ENCODE data around the gene GSTA1.
"Not testable (repeated sequence)": the region's sequence is repeated elsewhere in the genome, so short reads cannot be mapped to it uniquely, and the experiment has no call there.

The GSTA1 gene

DNA sequence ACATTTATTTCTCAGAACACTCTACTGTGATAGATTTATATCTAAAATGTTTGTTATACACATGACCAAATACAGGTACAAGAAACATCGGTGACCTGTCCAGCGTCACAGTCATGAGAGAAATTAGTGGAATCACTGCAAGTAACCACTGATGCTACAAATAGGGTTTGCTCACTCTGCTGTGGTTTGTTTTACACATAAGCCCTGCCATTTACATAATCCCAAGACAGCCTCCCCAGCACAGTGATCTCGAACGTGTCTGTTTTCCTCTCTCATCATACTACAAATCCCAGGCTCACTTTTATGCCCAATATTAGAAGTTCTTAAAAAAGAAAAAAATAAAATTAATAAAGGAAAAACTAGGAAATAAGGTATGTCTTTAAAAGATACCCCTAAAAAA, 6.2 kb upstream of the GSTA1 start:
- not testable (repeated sequence) for DNase-seq

GRCh38 chr6:52808660-52809059, 5.0 kb upstream of the GSTA1 start:
- DNase-seq = no peak

- no peak for DNase-seq
Measured at GRCh38 chr6:52802806-52803205, 810 bp downstream of the GSTA1 start.

DNA sequence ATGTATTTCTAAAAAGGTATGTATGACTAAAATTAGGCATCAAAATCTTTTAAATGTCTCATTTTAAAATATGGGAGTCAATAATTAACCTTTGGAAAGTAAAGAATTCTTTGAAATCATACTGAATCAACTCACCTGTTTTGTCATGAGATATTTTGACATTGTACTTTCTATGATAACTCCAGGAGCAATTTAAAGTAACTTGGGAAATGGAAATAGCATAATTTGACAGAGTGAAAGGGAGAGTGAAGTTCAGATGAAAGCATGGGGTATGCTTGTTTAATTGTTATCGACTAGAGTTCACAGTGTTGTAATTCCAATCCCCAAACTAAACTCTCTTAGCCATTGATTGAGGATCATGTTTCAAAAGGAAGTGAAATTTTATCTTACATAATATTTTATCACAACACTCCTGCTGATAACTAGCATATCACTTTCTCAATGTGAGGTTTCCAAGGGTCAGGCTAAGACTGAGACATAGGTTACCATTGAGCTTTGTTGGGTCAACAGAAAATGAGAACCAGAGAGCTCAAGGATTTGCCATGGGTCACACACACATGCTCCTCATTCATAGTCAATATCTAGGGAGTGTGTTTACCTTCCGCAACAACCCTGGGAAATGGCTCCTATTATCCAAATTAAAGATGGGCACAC, 2.3 kb downstream of the GSTA1 start:
- DNase-seq = no peak

- not testable (repeated sequence) for DNase-seq
Measured at GRCh38 chr6:52799272-52799671, 4.3 kb downstream of the GSTA1 start.

DNA sequence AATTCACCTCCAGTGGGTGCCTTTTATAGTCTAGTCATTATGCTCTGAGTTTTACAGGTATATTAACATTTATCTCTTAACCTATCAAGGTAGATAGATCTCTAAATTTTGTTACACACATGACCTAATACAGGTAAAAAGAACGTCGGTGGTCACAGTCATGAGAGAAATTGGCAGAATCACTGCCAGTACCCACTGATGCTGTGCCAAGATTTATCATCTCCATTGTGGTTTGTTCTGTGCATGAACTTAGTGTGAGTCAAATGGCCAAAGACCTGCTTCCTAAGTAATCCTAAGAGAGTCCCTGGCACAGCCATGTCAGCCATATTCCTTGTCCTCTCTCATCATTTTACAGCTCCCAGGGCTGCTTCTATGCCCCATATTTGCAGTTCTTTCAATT, 9.2 kb downstream of the GSTA1 start:
- not testable (repeated sequence) for DNase-seq

- DNase-seq = no peak
Measured at GRCh38 chr6:52790861-52791260, 12.8 kb downstream of the GSTA1 start.

GRCh38 chr6:52789658-52790057, 14.0 kb downstream of the GSTA1 start:
- not testable (repeated sequence) for DNase-seq

DNA sequence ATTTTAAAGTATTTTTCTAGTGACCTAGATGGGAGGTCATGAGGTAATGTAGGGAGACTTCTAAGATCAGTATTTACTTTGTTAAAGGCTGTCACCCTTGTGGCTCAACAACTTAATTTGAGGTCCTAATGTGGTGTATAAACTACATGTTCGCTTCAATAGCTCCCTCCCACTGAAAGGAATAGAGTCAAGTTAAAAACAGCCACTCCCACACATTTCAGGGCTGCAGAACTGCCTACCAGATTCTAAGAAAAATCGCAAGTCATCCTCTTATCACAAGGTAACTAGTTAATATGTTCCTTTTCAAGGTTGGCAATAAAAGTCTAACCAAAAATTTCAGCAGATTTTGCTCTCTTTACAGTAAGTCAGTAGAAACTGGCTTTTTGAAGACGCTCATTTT, 15.1 kb downstream of the GSTA1 start:
- no peak for DNase-seq

DNA sequence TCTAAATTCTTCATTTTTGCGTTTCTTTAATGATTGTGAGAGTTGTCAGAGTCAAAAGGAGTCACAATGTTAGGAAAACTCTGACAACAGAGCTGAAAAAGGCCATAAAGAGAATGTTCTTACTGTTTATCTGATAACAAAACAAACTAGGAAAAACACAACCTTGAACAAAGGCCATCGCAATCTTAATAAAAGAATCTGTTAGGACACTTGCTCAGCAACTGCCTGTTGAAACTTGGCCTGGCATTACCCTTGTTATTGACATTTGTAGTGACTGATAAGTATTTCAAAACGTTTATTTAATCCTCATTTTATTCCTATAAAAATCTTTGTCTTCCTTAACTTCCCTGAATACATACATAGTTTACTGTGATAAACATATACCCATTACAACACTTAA, 15.7 kb downstream of the GSTA1 start:
- DNase-seq = no peak

- DNase-seq = no peak
Measured at GRCh38 chr6:52786249-52786956, 17.2 kb downstream of the GSTA1 start.

DNA sequence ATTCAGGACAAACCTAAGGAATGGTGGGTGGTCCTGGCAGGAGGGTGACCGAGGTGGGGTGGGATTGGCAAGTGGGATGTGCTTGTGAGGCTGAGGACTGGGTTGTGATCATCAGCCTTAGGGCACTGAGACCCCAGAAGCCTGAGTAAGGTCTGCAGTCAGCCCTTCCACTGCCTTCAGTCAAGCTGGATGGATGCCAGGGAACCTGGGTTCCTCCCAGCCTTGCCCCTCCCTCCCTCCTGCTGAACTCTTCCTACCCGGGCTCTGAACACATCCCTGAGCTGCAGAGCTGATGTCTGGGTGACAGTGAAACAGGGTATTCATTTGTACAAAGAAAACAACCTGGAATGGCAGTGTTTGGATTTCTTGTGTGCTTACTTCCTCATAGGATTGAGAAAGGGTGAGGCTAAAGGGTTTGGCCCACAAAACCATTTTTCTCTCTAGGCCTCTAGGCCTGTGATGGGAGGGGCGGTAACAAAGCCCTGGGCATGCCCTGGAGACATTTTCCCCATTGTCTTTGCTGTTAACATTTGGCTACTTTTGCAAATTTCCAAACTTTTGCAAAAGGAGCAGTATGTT, 20.8 kb downstream of the GSTA1 start:
- not testable (repeated sequence) for DNase-seq

- not testable (repeated sequence) for DNase-seq
Measured at GRCh38 chr6:52782209-52782608, 21.4 kb downstream of the GSTA1 start.

- DNase-seq = no peak
Measured at GRCh38 chr6:52779237-52779636, 24.4 kb downstream of the GSTA1 start.

DNA sequence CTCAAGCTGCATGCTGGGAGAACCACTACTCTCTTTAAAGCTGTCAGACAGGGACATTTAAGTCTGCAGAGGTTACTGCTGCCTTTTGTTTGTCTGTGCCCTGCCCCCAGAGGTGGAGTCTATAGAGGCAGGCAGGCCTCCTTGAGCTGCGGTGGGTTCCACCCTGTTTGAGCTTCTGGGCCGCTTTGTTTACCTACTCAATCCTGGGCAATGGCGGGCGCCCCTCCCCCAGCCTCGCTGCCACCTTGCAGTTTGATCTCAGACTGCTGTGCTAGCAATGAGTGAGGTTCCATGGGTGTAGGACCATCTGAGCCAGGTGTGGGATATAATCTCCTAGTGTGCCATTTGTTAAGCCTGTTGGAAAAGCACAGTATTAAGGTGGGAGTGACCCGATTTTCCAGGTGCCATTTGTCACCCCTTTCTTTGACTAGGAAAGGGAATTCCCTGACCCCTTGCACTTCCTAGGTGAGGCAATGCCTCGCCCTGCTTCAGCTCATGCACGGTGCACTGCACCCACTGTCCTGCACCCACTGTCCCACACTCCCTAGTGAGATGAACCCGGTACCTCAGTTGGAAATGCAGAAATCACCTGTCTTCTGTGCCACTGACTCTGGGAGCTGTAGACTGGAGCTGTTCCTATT, 26.8 kb downstream of the GSTA1 start:
- DNase-seq = not testable (repeated sequence)

GRCh38 chr6:52769399-52769798, 34.2 kb downstream of the GSTA1 start:
- not testable (repeated sequence) for DNase-seq

DNA sequence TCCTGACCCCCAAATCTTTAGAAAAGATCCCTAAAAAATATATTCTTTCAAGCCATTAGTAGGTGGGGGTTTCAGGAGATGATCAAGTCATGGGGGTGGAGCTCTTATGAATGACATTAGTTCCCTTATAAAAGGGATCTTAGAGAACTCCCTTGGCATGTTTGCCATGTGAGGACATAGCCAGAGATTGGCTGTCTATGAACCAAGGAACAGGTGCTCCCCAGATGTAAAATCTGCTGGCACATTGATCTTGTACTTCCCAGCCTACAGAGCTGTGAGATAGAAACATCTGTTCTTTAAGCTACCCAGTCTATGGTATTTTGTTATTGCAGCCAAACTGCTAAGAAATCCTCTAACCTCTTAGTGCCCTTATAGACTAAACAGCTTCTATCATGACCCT, 36.0 kb downstream of the GSTA1 start:
- not testable (repeated sequence) for DNase-seq

DNA sequence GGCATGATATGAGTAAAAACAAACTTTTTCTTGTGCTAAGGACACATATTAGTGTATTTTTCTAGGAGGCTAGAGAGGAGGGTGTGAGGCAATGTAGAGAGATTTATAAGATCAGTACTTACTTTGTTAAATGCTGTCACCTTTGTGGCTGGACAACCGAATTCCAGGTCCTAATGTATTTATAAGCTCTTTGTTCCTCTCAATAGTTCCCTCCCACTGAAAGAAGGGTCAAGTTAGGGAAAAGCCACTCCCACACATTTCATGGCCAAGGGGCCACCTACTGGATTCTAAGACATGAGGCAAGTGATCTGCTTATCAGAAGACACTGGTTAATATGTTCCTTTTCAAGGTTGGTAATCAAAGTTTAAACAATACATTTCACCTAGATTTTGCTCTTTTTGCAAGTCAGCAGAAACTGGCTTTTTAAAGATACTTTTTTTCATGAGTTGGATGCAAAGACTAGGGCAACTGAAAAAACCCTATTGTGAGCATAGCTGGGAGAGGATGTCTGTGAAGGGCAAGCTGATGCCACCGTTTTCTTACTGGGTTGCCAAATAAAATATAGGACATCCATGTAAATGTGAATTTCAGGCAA, 40.2 kb downstream of the GSTA1 start, which contains the start of gene GSTA2:
GSTA2 (minus strand) TSS at position 154 of the 595 bp plus-strand sequence. CDS start 5,528 bp downstream, outside the sequence.
- DNase-seq = not testable (repeated sequence)

- not testable (repeated sequence) for DNase-seq
Measured at GRCh38 chr6:52761673-52762491, 41.7 kb downstream of the GSTA1 start.

GRCh38 chr6:52760105-52760765, 43.4 kb downstream of the GSTA1 start:
- no peak for DNase-seq

Data from amygdala (tissue), 56 donors.